ENCODE measurements around the gene EPAS1. TPM values are rescaled to one million over a fixed set of nuclear protein-coding genes. Genes with fewer than 3 reads are reported as not detected.

The EPAS1 gene
- total and polyA plus RNA-seq, 4 donors: 26.2 to 193 (median 61.1) TPM

- H3K36me3 ChIP-seq (ENCODE audit: control insufficient read depth in 4 of 4, insufficient read depth in 3 of 4, low read depth in 1 of 4, low read length in 3 of 4): peaks cover 44 to 99% (median 89%) of the 10 kb centered on the region in 4 donors
- H3K4me3 ChIP-seq (ENCODE audit: low read depth in 1 of 3, low read length in 3 of 3): no peak overlapping the region
- no peaks in the 10 kb centered on the region for H3K27me3 ChIP-seq (ENCODE audit: control insufficient read depth in 4 of 4, insufficient read depth in 4 of 4, low read length in 3 of 4)
- no peak for DNase-seq (ENCODE audit: low spot score)
- 89% methylated on average over 8 of the region's 8 CpGs for WGBS
- no peaks in the 10 kb centered on the region for H3K4me1 ChIP-seq (ENCODE audit: control insufficient read depth in 4 of 4, insufficient read depth in 4 of 4, low read length in 3 of 4)
- H3K27ac ChIP-seq (ENCODE audit: low read depth in 1 of 2, low read length in 2 of 2): no peak overlapping the region
- no peaks in the 10 kb centered on the region for H3K9me3 ChIP-seq (ENCODE audit: control insufficient read depth in 4 of 4, low read length in 3 of 4)
- TF ChIP-seq EGR1 (IDR thresholded peaks at IDR 0.05; ENCODE audit: low read depth in 2 of 2) (no peak), FOXA1 (IDR thresholded peaks at IDR 0.05) (no peak), TAF1 (conservative IDR thresholded peaks at IDR 0.05) (no peak), ZBTB33 (IDR thresholded peaks at IDR 0.05) (no peak), GABPA (IDR thresholded peaks at IDR 0.05 in 1 of 2, conservative IDR thresholded peaks at IDR 0.05 in 1 of 2) (no peak), ATF3 (IDR thresholded peaks at IDR 0.05) (no peak), RXRA (IDR thresholded peaks at IDR 0.05) (no peak), REST (IDR thresholded peaks at IDR 0.05) (no peak), HNF4A (conservative IDR thresholded peaks at IDR 0.05) (no peak), NR2F2 (IDR thresholded peaks at IDR 0.05) (no peak), RAD21 (IDR thresholded peaks at IDR 0.05) (no peak), YY1 (IDR thresholded peaks at IDR 0.05) (no peak), FOXA2 (IDR thresholded peaks at IDR 0.05) (no peak), SP1 (IDR thresholded peaks at IDR 0.05) (no peak), MAX (IDR thresholded peaks at IDR 0.05) (no peak), CTCF (IDR thresholded peaks at IDR 0.05; ENCODE audit: low read depth, low read length, missing input control) (no peak), HNF4G (IDR thresholded peaks at IDR 0.05) (no peak), JUND (IDR thresholded peaks at IDR 0.05) (no peak)
- H3K9ac ChIP-seq (ENCODE audit: low read depth in 1 of 2, low read length in 2 of 2): no peak overlapping the region
Measured at GRCh38 chr2:46381263-46381849, 84.1 kb downstream of the EPAS1 start.

Data from liver (tissue), 9 donors.